ENCODE measurements around the gene SH3RF3.
A peak's percentile ranks its signal among the peaks of the same experiment; 100 is the strongest.

The SH3RF3 gene

GRCh38 chr2:109209941-109210340 is 80.9 kb downstream of the SH3RF3 start:
- H3K4me3 ChIP-seq (ENCODE audit: low read depth, low read length), result no peak overlapping the region
- DNase-seq (ENCODE audit: low read depth), result no peak
- TF ChIP-seq MAX (IDR thresholded peaks at IDR 0.05; ENCODE audit: low read depth, low read length), result no peak
- no peak for TF ChIP-seq MYC (IDR thresholded peaks at IDR 0.05; ENCODE audit: low read depth, low read length)
- TF ChIP-seq POLR2A (IDR thresholded peaks at IDR 0.05; ENCODE audit: extremely low read depth, insufficient read length), result no peak
- TF ChIP-seq CTCF (IDR thresholded peaks at IDR 0.05; ENCODE audit: low read depth, low read length), result no peak

- no peak for TF ChIP-seq MYC (IDR thresholded peaks at IDR 0.05; ENCODE audit: low read depth, low read length)
- no peak for TF ChIP-seq POLR2A (IDR thresholded peaks at IDR 0.05; ENCODE audit: extremely low read depth, insufficient read length)
- TF ChIP-seq CTCF (IDR thresholded peaks at IDR 0.05; ENCODE audit: low read depth, low read length), result no peak
- TF ChIP-seq MAX (IDR thresholded peaks at IDR 0.05; ENCODE audit: low read depth, low read length), result no peak
- no peak overlapping the region for H3K4me3 ChIP-seq (ENCODE audit: low read depth, low read length)
- no peak for DNase-seq (ENCODE audit: low read depth)
These were observed 81.6 kb downstream of the SH3RF3 start for GRCh38 chr2:109210431-109211200.

GRCh38 chr2:109211315-109211714 is 82.3 kb downstream of the SH3RF3 start:
- DNase-seq (ENCODE audit: low read depth), result no peak
- H3K4me3 ChIP-seq (ENCODE audit: low read depth, low read length), result no peak overlapping the region
- no peak for TF ChIP-seq MYC (IDR thresholded peaks at IDR 0.05; ENCODE audit: low read depth, low read length)
- TF ChIP-seq CTCF (IDR thresholded peaks at IDR 0.05; ENCODE audit: low read depth, low read length), result no peak
- no peak for TF ChIP-seq POLR2A (IDR thresholded peaks at IDR 0.05; ENCODE audit: extremely low read depth, insufficient read length)
- no peak for TF ChIP-seq MAX (IDR thresholded peaks at IDR 0.05; ENCODE audit: low read depth, low read length)

GRCh38 chr2:109212836-109213563 is 84.0 kb downstream of the SH3RF3 start:
- TF ChIP-seq MYC (IDR thresholded peaks at IDR 0.05; ENCODE audit: low read depth, low read length) (no peak), MAX (IDR thresholded peaks at IDR 0.05; ENCODE audit: low read depth, low read length) (no peak), CTCF (IDR thresholded peaks at IDR 0.05; ENCODE audit: low read depth, low read length) (no peak), POLR2A (IDR thresholded peaks at IDR 0.05; ENCODE audit: extremely low read depth, insufficient read length) (no peak)
- DNase-seq (ENCODE audit: low read depth), result no peak
- H3K4me3 ChIP-seq (ENCODE audit: low read depth, low read length), result no peak overlapping the region

GRCh38 chr2:109213646-109214433 is 84.8 kb downstream of the SH3RF3 start:
- H3K4me3 ChIP-seq (ENCODE audit: low read depth, low read length), result no peak overlapping the region
- peak; percentile 85 for TF ChIP-seq MYC (IDR thresholded peaks at IDR 0.05; ENCODE audit: low read depth, low read length)
- TF ChIP-seq MAX (IDR thresholded peaks at IDR 0.05; ENCODE audit: low read depth, low read length), result peak; percentile 91
- no peak for TF ChIP-seq POLR2A (IDR thresholded peaks at IDR 0.05; ENCODE audit: extremely low read depth, insufficient read length)
- TF ChIP-seq CTCF (IDR thresholded peaks at IDR 0.05; ENCODE audit: low read depth, low read length), result no peak
- DNase-seq (ENCODE audit: low read depth), result peak; percentile 99

Measured in NB4 (cell line).